ENCODE results near the gene CTSF. TPM values are rescaled to one million over a fixed set of nuclear protein-coding genes. Genes with fewer than 3 reads are reported as not detected.

The CTSF gene
- total and polyA plus RNA-seq, 2 of the 8 experiments (the other 6 are each of a cell fraction or from before 2014, with no cell fraction given): 0.58 to 2.3 TPM

DNA sequence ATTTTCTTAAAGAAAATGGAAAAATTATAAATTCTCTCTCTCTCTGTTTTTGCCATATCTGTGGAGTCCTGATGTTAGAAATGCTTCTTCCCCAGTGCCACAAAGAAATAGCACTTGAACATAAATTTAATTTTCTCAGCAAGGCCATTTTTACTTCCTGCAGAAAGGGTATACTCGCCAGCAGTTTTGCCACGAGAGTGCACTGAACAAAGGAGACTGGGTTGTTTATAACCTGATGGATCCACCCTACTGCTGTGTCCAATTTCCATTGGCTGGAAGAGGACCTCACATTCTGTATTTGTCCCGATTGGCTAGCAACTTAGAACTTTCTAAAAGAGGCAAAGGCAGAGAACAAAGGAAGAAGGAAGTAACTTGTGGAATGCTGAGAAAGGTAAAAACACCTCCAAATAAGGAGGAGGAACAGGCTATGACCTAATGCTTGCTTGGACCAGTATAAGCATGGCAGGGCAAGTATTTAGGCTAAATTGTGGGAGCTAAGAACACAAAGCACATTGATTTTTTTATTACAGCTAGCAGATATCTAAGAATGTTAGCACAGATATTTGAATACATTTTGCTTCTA is 14.2 kb upstream of the CTSF start (continued):
- TF ChIP-seq, protein P1, sequence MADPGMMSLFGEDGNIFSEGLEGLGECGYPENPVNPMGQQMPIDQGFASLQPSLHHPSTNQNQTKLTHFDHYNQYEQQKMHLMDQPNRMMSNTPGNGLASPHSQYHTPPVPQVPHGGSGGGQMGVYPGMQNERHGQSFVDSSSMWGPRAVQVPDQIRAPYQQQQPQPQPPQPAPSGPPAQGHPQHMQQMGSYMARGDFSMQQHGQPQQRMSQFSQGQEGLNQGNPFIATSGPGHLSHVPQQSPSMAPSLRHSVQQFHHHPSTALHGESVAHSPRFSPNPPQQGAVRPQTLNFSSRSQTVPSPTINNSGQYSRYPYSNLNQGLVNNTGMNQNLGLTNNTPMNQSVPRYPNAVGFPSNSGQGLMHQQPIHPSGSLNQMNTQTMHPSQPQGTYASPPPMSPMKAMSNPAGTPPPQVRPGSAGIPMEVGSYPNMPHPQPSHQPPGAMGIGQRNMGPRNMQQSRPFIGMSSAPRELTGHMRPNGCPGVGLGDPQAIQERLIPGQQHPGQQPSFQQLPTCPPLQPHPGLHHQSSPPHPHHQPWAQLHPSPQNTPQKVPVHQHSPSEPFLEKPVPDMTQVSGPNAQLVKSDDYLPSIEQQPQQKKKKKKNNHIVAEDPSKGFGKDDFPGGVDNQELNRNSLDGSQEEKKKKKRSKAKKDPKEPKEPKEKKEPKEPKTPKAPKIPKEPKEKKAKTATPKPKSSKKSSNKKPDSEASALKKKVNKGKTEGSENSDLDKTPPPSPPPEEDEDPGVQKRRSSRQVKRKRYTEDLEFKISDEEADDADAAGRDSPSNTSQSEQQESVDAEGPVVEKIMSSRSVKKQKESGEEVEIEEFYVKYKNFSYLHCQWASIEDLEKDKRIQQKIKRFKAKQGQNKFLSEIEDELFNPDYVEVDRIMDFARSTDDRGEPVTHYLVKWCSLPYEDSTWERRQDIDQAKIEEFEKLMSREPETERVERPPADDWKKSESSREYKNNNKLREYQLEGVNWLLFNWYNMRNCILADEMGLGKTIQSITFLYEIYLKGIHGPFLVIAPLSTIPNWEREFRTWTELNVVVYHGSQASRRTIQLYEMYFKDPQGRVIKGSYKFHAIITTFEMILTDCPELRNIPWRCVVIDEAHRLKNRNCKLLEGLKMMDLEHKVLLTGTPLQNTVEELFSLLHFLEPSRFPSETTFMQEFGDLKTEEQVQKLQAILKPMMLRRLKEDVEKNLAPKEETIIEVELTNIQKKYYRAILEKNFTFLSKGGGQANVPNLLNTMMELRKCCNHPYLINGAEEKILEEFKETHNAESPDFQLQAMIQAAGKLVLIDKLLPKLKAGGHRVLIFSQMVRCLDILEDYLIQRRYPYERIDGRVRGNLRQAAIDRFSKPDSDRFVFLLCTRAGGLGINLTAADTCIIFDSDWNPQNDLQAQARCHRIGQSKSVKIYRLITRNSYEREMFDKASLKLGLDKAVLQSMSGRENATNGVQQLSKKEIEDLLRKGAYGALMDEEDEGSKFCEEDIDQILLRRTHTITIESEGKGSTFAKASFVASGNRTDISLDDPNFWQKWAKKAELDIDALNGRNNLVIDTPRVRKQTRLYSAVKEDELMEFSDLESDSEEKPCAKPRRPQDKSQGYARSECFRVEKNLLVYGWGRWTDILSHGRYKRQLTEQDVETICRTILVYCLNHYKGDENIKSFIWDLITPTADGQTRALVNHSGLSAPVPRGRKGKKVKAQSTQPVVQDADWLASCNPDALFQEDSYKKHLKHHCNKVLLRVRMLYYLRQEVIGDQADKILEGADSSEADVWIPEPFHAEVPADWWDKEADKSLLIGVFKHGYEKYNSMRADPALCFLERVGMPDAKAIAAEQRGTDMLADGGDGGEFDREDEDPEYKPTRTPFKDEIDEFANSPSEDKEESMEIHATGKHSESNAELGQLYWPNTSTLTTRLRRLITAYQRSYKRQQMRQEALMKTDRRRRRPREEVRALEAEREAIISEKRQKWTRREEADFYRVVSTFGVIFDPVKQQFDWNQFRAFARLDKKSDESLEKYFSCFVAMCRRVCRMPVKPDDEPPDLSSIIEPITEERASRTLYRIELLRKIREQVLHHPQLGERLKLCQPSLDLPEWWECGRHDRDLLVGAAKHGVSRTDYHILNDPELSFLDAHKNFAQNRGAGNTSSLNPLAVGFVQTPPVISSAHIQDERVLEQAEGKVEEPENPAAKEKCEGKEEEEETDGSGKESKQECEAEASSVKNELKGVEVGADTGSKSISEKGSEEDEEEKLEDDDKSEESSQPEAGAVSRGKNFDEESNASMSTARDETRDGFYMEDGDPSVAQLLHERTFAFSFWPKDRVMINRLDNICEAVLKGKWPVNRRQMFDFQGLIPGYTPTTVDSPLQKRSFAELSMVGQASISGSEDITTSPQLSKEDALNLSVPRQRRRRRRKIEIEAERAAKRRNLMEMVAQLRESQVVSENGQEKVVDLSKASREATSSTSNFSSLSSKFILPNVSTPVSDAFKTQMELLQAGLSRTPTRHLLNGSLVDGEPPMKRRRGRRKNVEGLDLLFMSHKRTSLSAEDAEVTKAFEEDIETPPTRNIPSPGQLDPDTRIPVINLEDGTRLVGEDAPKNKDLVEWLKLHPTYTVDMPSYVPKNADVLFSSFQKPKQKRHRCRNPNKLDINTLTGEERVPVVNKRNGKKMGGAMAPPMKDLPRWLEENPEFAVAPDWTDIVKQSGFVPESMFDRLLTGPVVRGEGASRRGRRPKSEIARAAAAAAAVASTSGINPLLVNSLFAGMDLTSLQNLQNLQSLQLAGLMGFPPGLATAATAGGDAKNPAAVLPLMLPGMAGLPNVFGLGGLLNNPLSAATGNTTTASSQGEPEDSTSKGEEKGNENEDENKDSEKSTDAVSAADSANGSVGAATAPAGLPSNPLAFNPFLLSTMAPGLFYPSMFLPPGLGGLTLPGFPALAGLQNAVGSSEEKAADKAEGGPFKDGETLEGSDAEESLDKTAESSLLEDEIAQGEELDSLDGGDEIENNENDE (IDR thresholded peaks at IDR 0.05; ENCODE audit: insufficient replicate concordance, low read length): peak; percentile 18
- TF ChIP-seq TAF1 (IDR thresholded peaks at IDR 0.05; ENCODE audit: low read depth, low read length) (peak; percentile 78), JUN (IDR thresholded peaks at IDR 0.05; ENCODE audit: low read depth, low read length) (peak; percentile 13; the same call in 1 of the 2 replicates), POLR2A (IDR thresholded peaks at IDR 0.05; ENCODE audit: control extremely low read depth in 1 of 2, low read depth in 2 of 2, low read length in 2 of 2) (peak; percentile 68 to 75), SP1 (IDR thresholded peaks at IDR 0.05; ENCODE audit: low read depth, low read length) (peak; percentile 71; the same call in 1 of the 2 replicates), TAF7 (optimal IDR thresholded peaks at IDR 0.05; ENCODE audit: borderline replicate concordance, low read depth, low read length) (peak; percentile 22), CHD2 (IDR thresholded peaks at IDR 0.05; ENCODE audit: low read length) (0 out of 2 replicates have a peak, but pooled peaks have one; percentile 20), SRF (IDR thresholded peaks at IDR 0.05; ENCODE audit: low read depth, low read length) (peak; percentile 90), TBP (IDR thresholded peaks at IDR 0.05; ENCODE audit: low read depth, low read length) (peak; percentile 88)
- TF ChIP-seq, protein P2, sequence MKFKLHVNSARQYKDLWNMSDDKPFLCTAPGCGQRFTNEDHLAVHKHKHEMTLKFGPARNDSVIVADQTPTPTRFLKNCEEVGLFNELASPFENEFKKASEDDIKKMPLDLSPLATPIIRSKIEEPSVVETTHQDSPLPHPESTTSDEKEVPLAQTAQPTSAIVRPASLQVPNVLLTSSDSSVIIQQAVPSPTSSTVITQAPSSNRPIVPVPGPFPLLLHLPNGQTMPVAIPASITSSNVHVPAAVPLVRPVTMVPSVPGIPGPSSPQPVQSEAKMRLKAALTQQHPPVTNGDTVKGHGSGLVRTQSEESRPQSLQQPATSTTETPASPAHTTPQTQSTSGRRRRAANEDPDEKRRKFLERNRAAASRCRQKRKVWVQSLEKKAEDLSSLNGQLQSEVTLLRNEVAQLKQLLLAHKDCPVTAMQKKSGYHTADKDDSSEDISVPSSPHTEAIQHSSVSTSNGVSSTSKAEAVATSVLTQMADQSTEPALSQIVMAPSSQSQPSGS (IDR thresholded peaks at IDR 0.05; ENCODE audit: low read length): peak; percentile 81; the same call in 1 of the 2 replicates

Measured in H1 (cell line).